Right kidney (tissue), 1 donor: ENCODE results near the gene DLG1.
"Not testable (repeated sequence)": the region's sequence is repeated elsewhere in the genome, so short reads cannot be mapped to it uniquely, and the experiment has no call there.

ENCODE experiments used
- DNase-seq: peaks from one replicate; pipeline ENCODE4 v3.0.0-alpha.2; 2016

DLG1 gene

DNA sequence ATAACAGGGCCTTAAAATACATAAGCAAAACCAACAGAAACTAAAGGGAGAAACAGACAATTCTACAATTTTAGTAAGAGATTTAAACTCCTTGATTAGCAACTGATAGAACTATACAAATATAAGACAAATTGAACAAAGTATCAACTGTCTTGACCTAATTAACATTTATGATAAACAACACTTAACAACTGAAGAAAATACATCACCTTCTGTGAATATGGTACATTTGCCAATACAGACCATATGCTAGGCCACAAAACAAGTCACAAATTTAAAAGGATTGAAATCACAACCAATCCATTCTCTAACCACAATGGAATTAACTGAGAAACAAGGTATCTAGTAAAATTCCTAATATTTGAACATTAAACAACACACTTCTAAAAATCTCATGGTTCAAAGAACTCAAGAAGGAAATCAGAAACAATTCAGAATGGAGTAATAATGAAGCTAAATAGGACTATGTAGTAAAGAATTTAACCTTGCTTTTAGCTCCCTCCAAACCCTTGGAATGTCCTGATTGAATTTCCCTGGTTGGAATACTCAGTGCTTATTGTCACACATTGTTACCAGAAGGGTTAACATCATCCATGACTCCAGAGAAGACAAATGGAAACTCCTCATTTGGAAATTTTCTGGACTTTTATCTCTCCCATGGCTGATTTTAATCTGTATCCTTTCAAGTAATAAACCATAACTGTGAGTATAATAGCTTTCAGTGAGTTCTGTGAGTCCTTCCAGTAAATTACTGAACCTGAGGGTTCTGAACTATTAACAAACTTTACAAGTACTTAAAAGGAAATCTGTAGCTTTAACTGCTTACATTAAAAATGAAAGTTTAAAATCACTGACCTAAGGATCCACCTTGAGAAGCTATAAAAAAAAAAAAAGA, 88.8 kb downstream of the DLG1 start:
- DNase-seq = no peak

- no peak for DNase-seq
Measured at GRCh38 chr3:197206913-197207312, 91.5 kb downstream of the DLG1 start.

DNA sequence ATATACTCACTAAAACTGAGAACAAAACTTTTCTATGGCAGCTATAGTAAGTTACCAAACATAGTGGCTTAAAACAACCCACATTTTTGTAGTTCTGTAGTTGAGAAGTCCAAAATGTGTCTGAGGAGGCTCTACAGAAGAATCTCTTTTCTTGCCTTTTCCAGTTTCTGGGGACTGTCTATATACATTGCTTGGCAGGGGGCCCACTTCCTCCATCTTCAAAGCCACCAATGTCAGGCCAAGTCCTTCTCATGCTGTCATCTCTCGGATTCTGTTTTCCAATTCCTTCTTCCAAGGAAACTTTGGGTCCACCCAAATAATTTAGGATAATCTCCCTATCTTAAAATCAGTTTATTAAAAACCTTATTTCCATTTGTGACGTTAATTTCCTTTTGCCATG, 92.7 kb downstream of the DLG1 start:
- no peak for DNase-seq

DNA sequence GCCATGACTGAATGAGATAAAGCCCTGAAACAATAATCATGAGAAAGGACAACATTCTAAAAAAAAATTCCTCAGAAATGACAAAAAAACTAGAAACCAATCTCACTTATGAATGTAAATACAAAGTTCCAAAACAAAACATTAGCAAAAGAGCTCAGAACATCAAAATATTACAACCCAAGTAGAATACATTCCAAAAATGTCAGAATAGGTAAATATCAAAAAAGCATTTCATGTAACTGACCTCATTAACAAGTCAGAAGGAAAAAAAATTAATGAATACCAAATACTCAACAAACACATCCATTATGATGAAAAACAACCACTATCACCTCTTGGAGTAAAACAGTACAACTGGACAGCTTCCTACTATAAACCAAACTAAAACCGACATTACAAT, 93.1 kb downstream of the DLG1 start:
- DNase-seq = no peak

DNA sequence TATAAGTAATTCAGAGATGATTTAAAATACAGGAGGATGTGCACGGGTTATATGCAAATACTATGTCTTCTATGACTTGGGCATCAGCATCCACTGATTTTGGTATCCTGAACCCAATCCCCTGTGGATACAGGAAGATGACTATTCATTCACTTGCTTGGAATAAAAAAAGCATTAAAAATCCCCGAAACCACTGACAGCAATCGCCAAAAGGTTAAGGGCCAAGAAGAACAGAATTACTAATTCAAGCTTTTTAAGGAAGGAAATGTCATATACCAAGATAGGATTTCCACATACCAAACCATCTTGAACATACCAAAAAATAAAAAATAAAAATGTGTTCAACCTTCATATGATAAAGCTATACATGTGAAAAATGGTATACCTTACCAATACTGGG, 93.7 kb downstream of the DLG1 start:
- no peak for DNase-seq

GRCh38 chr3:197203714-197204146, 94.7 kb downstream of the DLG1 start:
- no peak for DNase-seq

GRCh38 chr3:197202694-197203093, 95.7 kb downstream of the DLG1 start:
- no peak for DNase-seq

DNA sequence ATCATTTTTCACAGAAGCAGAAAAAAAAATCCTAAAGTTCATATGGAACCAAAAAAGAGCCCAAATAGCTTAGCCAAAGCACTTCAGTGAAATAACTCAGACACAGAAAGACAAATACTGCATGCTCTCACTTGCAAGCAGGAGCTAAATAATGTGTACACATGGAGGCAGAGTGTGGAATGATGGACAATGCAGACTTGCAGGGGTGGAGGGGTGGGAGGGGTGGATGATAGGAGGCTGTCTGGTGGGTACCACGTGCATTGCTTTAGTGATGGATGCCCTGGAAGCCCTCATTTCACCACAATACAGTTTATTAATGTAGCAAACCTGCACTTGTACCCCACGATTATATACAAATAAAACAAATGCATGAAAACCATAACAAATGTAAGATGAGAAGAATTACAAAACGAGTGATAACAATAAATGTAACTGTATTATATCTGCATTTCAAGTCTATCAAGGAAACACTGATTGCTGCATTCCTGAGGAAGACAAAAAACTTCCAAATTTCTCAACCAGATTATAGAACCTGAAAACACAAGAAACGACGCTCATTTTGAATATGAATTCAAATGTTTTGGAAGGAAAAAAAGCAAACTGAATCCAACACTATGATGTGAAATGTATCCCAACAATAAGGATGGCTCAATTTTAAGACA, 96.5 kb downstream of the DLG1 start:
- no peak for DNase-seq

GRCh38 chr3:197200856-197201255, 97.6 kb downstream of the DLG1 start:
- not testable (repeated sequence) for DNase-seq

- DNase-seq = no peak
Measured at GRCh38 chr3:197197334-197197733, 101.1 kb downstream of the DLG1 start.

GRCh38 chr3:197196192-197196591, 102.2 kb downstream of the DLG1 start:
- DNase-seq = no peak

- DNase-seq = no peak
Measured at GRCh38 chr3:197195326-197195725, 103.1 kb downstream of the DLG1 start.

- DNase-seq = not testable (repeated sequence)
Measured at GRCh38 chr3:197193759-197194158, 104.7 kb downstream of the DLG1 start.

GRCh38 chr3:197191897-197192296, 106.5 kb downstream of the DLG1 start:
- no peak for DNase-seq

DNA sequence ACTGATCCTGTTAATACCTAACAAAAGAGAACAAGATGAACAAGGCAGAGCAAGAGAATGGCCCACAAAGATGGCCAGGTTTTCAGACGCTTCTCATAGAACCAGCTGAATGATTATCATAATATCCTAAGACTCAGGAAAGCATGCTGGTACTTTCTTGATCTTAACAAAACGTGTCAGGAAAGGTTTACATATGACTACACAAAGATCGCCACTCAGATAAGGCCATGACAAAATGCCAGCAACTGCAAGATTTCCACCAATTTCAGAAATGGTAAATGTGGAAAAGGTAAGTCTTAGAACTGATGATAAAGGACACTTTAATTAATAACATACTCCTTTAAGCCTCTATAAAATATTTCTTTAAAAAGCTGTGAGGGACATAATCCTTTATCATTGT, 108.8 kb downstream of the DLG1 start:
- DNase-seq = no peak

- DNase-seq = no peak
Measured at GRCh38 chr3:197188963-197189362, 109.4 kb downstream of the DLG1 start.

GRCh38 chr3:197186887-197187588, 111.4 kb downstream of the DLG1 start:
- no peak for DNase-seq

DNA sequence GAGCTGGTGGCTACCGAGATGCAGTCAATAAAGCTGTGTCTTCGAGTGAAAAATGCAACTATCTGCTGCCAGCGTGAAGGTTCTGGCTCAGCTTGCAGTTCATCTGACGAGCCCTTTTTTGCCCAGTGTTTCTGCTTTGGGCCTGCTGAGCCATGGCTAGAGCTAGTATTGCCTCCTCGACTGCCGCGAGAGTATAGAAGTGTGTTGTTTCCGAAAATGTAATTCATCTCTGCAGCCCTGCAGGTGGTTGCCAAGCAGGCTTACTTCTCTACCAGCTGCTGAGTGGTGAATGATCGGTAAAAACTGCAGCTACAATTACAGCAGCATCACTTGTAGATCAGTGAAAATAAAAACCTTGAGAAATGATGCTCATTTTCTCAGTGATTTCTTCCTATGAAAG, 114.8 kb downstream of the DLG1 start:
- DNase-seq = no peak

DNA sequence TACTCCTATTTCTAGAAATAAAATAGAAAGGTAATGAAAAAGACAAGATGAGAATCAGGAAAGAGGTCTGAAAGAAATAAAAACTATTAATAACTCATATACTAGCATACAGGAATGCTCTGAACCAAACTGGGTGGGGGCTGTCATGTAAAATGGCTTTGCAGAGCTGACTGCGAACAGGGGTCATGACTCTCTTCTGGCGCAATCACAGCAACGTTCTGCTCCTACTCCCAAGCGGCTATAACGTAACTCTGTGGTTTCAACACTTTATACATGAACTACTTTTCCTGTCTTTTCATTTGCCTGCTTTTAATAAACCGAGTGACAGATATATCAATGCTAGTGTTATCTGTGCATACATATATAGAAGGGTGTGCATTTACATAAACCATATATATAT, 116.7 kb downstream of the DLG1 start:
- no peak for DNase-seq

- DNase-seq = no peak
Measured at GRCh38 chr3:197178998-197179397, 119.4 kb downstream of the DLG1 start.

- no peak for DNase-seq
Measured at GRCh38 chr3:197175503-197175902, 122.9 kb downstream of the DLG1 start.

GRCh38 chr3:197174927-197175326, 123.5 kb downstream of the DLG1 start:
- DNase-seq = no peak

GRCh38 chr3:197173620-197174019, 124.8 kb downstream of the DLG1 start:
- DNase-seq = no peak
